DMS114 treated with DMSO at 0.1 percent for 48 hours (cell line): ENCODE measurements around the gene FMN2.

Source experiments
- DNase-seq: peaks from one replicate; lab custom pipeline; 2025; ENCODE audit not compliant: unreplicated experiment; lab: John Stamatoyannopoulos, UW

The FMN2 gene

DNA sequence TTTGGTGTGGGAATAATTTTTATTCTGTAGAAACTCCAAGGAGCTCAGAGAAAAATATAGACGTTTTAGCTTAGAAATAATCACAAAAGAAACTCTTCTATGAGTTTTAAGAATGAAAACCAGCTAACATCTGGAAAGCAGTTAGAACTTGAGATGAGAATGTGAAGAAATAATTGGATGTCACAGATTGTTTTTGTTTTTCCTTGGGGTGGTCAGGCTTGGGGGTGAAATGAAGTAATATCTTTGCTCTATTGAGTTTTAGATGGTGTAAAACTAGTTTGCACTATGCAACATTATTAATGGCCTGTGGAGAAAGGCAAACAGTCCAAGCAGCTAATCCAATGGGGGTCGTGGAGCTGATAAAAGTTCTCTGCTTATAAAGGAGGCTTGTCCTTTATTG is 101.2 kb downstream of the FMN2 start:
- DNase-seq, result no peak

DNA sequence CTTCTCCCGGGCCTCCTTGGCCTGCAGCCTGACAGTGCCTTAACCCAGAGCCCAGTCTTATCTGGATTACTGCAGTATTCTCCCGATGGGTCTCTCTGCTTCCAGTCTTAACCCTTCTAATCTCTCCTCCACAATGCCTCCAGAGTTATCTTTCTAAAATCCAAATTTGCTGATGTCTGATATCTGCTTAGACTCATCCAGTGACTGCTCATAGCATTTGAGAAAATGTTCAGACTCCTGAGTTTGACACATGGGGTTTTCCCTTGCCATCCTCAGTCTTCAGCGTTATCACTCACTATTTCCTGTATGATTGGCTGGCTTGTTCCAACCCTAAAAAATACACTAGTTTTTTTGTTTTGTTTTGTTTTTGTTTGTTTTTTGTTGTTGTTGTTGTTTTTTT is 102.0 kb downstream of the FMN2 start:
- DNase-seq, result no peak

DNA sequence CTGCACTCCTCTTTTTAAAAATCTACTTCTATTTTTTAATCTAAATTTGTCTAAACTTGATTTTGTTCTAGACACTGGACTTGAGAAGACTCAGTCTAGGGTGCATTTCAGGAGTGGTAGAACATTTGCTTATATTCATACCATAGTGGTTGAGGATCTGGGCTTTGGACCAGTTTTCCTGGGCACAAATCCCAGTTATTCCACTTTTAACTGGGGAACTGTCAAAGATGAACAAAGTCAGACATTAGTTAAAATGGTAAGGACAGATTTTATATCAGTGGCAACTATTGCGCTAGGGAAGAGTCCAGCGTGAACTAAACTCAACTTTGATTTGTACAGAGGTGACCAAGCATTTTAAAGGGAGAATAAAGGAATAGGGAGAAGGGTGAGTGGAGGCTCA is 102.4 kb downstream of the FMN2 start:
- no peak for DNase-seq

DNA sequence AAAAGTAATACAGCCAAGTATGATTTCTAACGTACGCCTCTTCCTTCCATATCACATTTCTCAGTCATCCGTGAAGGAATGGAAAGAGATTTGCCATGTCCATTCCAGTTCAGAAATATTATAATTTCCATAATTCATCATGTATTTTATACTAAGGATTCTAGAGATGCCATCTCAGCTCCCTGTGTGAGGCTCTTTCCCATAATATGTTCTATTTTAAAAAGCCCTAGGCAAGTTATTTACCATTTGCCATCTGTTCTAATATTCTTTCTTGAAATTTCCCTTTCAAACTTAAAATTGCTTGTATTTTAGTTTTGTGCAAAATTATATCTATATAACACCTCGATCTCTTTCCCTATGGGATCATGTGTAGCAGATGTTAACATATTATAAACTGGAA is 106.7 kb downstream of the FMN2 start:
- no peak for DNase-seq

DNA sequence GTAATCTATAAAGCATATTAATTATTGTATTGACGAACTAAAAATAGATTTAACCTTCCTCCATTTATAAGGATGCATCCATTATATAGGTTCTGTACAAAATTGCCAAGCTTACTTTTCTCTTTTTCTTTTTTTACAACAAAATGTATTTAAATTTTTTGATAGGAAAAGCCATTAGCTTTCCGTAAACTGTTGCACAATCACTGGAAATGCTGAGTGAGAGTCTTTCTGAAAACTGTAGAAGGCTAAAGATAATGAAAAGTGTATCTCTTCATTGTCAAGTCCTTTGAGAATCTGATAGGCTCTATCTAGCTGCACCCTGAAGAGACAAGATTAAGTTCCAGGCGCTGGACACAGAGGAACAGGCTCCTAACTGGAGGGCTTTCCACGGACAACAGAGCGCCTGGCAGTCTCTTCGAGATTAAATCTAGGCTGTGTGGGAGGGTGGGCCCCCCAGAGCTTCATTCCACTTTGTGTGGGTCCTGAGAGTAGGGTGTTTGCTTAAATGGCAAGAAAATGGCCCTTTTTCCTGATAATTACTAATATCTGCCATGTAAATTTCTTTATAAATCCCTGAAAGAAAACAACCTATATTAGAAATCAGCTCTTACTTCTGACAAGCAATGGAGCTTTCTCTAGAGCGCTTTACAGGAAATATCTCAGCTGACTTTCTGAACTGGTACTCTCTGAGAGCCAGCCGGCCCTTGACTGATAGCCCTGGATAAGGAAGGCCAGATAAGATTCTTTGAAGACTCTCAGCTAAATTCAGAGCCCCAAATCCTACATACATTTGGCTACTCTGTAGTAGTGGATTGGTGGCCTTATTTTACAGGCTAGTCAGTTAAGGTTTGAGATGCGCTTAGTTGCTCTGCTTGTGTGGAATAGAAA is 108.3 kb downstream of the FMN2 start:
- DNase-seq, result no peak

DNA sequence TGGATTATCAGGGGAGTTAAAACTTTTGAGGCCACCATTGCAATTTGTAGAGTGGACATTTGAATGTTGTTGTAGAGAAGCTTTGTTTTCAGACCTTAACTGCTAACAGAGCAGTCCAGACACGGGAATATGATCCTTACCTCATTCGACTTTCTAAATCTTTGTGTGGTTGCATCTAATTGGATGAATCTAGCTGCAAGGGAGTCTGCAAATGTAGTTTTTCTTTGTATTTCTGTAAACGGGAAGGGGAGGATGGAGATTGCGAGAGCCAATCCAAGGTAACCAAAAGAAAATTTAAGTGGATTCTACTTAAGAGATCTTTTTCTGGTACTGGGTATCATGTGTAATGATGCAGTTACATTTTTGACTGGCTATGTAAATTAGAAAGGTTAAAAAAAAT is 110.2 kb downstream of the FMN2 start:
- DNase-seq, result no peak

DNA sequence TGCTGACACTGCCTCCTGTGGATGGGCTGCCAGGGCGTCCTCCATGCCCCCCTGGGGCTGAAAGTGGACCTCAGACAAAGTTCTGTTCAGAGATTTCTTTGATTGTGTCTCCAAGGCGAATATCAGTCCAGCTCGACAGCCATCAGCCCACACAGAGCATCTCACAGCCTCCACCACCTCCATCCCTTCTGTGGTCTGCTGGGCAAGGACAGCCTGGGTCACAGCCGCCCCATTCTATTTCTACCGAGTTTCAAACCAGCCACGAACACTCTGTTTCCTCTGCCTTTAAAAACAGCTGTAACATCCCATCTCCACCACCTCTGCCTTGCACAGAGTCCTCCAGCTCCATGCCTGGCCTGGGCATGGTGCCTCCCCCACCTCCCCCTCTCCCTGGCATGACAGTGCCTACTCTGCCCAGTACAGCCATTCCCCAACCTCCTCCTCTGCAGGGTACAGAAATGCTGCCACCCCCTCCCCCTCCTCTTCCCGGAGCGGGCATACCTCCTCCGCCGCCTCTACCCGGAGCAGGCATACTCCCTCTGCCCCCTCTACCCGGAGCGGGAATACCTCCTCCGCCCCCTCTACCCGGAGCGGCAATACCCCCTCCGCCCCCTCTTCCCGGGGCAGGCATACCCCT is 115.5 kb downstream of the FMN2 start:
- no peak for DNase-seq

DNA sequence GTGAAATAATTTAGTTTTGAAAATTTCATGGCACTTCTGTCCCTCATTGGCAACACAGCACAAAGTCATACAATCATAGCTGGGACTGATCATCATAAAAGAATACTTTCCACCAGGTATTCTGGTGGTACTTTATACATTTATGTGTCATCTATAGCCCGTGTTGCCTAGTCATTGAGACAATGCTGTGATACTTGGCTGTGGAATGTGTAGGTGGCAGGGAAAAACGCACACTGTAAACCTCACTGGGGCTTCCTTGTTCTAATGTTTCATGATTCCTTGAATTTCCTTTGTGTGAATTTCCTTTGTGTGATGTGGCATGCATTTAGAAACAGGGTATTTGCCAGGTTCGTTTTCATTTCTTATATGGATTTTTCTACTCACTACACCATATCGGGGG is 118.3 kb downstream of the FMN2 start:
- no peak for DNase-seq

DNA sequence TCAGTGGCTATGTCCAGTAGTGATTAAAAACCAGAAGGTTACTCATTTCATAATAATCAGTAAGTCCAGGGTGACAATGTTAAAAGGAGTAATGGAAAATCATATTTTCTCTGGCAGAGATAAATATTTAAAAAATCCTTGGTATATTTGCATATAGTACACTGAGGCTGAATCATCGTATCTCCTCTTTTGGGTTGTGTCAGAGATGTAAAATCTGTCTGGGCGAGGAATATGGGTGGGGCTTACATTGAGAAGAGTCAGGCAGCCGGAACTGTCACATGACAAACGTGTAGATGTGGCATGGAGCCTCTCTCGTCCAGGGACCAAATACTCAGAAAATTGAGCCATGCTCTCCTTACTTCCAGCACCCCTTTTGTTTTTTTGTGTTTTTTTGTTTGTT is 120.9 kb downstream of the FMN2 start:
- no peak for DNase-seq

DNA sequence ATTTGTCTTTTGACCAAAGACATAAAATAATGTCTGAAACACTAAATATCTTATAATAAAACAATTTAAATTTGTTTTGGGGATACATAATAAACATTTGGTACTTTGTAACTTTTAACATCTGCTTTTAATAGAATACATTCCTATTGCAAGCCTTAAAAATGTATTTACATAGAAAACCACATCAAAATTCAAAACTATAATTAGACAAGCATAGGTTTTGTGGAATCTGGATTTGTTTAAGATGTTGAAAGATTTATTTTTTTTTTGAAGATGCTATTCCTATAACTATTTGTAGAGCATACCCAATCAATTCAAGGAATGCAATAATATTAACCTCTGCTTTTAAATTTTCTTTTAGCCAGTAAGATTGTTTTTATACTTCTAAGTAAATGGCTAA is 125.7 kb downstream of the FMN2 start:
- DNase-seq, result no peak

DNA sequence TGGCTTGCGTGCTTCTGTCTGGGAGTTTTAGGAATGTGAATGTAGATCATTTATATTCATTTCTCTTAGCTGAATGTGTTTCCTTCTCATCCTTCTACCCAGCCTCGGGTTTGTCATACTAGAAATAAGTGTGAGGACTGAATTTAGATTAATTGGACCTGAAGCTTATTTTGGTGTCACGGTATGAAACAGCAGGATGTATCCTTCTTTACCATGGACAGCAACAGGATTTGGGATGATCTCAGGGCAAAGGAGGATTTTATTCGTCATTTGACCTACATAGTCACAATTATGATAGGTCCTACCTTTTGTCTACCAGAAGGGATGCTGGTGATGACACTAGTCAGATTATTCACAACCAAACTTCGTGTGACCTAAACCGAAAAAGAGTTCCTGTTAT is 127.4 kb downstream of the FMN2 start:
- no peak for DNase-seq

DNA sequence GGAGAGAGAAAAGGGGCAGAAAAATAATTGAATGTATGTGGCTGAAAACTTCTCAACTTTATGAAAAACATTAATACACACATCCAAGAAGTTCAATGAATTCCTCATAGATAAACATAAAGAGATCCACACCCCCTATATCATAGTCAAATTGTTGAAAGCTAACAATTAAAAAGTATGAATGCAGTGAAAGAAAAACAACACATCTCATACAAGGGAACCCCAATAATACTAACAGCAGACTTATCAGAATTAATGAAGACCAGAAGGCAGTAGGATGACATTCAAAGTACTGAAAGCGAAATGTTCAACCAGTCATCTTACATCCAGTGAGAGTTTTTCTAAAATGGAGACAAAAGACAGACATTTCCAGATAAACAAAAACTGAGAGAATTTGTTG is 134.4 kb downstream of the FMN2 start:
- no peak for DNase-seq

DNA sequence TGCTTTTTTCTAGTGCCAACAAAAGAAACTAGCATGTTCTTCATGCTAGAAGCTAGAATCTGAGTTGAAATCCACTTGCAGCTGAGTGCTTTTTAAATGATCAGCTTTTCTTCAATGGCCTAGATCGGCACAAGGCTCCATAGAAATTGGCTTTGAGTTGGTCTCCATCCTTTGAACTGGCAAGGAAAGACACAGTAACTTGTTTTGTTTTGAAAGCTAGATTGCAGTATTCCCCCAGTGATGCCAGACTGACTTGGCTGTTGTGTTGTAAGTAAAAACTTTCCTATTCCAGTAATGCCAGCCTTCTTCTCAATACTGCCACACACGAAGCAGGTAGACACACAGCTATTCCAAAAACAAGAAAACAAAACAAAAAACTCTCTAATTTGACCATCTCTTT is 139.1 kb downstream of the FMN2 start:
- DNase-seq, result no peak

DNA sequence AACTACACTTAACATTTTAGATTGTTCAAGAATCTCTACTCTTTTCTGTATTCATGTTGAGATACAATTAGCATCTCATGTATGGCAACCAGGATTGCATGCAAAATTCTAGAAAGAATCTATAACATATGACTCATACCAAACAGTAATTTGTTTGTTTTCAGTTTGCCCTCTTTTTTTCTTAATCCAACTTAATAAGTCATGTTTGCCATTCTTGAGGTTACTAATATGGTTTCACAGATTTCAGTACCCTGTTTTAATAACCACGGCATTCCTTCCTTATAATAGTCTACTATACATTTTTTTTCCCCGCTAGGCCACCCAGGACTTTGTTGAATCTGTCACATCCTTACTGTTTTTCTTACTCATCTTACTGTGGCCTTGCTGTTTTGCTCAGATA is 140.8 kb downstream of the FMN2 start:
- no peak for DNase-seq

DNA sequence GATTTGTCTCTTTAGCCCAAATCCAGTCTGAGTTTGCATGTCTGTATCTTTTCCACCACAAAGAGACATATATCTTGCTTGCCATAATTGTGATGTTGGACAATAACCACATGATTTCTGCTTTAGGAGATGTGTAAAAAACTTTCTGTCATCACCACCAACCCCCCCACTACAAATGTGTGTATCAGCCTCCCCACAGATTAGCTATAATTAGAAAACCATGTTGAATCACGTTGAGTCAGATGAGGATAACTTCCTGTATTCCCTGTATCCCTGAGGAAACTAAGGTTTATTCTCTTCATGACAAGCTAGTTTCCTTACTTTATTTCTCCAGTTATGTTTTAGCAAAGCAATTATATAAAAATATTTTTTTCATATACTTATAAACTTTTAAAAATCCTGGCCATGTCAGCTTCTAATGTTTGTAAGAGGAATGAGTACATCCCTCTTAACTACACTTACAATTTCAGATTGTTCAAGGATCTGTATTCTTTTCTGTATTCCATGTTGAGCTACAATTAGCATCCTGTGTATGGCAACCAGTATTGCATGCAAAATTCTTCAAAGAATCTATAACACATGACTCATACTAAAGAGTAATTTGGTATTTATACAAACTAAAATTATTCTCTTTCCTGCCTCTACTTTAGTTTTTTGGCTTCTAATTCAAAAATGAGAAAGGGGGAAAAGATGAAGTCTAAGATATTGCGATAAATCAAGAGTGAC is 143.0 kb downstream of the FMN2 start:
- DNase-seq, result no peak

DNA sequence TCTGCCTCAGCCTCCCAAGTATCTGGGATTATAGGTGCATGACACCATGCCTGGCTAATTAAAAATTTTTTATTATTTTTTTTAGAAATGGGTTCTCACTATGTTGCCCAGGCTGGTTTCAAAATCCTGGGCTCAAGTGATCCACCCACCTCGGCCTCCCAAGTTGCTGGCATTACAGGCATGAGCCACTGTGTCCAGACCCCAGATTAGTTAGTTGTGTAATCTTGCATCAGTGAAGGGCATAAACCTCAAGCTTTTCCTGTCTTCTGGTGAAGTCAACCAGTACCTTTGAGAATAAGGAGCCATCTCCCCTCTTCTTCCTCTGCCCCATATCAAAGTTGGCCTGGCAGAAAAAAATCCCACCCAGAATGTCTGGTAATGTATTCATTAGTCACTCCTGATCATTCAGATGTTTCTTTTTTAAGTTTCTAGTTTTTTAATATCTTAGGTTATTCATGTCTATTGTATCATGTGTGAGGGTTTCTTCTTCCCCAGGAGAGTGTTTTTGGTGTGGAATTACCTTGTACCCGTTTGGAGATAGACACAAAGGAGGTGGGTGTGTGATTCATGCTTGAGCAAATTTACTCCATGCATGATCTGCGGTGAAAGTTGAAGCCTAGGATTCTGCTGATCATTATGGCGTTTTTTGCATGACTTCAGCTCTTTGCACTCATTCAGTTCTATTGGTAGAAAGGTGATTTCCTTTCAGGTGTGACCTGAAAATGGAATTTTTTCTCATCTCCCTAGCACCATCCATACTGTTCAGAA is 144.0 kb downstream of the FMN2 start:
- no peak for DNase-seq

DNA sequence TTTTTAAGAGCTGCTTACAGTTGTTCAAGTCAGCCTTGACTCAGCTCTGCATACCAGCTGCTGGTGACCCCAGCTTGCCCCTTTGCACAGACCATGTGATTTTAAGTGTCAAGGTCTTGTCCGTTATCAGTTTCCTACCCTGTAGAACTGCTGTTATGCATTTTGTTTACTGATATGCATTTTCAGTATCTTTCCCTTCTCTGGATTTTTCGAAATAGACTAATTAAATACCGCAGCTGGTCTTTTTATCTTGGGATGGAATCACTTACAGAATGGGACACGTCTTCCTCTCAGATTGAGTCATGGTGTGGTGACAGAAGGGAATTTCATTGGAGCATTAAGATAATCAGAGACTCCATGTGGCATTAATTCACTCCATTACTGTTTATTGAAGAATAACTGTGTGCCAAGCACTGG is 145.6 kb downstream of the FMN2 start:
- no peak for DNase-seq

DNA sequence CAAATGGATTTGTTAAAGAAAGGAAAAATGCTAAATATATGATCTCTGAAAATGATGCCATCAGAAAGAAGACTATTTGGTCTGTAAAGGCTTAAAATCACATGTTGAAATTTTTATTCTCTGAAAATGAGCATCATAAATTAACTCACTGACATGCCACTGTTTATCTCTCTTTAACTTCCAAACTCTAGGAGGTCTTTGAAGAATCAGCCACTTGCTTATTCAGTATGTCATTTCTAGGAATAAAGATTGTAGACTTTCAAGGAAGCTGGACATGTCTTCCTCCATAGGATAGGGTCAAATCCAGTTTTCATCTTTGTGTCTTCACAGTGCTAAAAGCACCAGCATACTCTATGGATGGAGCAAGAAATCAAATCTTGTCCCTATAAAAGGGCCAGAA is 147.6 kb downstream of the FMN2 start:
- DNase-seq, result no peak

DNA sequence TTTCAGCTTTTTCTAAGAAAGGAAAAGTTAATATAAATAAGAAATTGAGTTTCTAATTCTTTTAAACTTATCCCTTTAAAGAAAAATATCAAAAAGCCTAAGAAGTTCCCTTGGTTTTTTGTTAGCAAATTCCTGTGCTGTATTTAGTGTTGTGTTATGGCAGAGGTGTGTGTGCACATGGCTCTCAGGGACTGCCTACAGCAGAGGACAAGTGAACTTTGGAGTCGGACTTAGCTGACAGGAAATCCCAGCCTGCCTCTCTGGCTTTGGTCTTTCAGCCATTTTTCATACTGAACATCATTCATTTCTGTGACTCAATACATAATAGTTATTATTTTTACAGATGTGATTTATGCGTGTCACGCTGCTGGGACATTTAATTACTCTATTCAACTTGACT is 149.6 kb downstream of the FMN2 start:
- DNase-seq, result no peak

DNA sequence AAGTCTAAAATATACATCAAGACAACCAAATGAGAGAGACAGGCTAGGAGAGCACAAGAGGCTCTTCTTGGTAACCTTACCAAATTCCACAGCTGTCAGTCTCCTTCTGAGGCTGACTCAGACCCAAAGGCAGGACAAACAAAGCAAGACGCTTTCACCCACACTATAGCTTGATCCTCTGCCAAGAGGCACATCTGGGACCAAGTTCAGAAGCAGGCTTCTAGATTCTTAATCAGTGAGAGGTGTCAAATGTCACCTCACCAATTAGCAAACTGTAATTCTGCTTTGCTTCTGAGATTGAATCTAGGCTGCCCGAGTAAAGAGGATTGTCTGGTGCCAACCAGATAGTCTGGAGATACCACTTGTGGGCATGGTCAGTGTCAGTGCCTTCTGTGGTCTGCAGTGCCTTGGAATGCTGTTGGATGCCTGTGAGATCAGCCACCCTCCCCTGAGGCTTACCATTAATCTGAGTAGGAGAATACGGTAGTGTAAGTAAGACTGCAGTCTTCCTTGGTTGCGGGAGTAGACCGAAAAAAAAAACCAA is 151.0 kb downstream of the FMN2 start:
- DNase-seq, result no peak
